ENCODE data around the gene CNTRL.
"Not testable (repeated sequence)": the region's sequence is repeated elsewhere in the genome, so short reads cannot be mapped to it uniquely, and the experiment has no call there.

CNTRL gene

DNA sequence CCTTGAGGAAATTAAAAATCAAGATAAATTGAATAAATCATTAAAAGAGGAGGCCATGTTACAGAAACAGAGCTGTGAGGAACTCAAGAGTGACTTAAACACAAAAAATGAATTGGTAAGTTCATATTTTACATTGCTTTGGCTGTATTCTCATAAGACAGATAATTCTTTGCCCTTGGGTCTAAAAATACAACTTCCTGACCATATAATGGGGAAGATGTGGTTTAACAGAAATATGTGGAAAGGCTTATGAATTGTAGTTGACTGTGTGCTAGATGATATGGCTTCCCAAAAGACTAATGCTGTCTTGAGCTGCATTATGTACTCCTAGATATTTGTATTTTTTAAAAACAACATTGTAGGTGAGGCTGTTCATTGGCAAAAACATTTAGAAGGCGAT, 33.1 kb downstream of the CNTRL start:
- no peak for TF ChIP-seq TAF1 (IDR thresholded peaks at IDR 0.05; ENCODE audit: borderline replicate concordance, low read depth, low read length)
- no peak for TF ChIP-seq POLR2A (IDR thresholded peaks at IDR 0.05; ENCODE audit: low read depth, low read length)
- TF ChIP-seq POLR2AphosphoS5 (IDR thresholded peaks at IDR 0.05; ENCODE audit: low read depth, low read length): no peak
- no peak for DNase-seq (ENCODE audit: insufficient read length)
- FAIRE-seq: peak; percentile 42

DNA sequence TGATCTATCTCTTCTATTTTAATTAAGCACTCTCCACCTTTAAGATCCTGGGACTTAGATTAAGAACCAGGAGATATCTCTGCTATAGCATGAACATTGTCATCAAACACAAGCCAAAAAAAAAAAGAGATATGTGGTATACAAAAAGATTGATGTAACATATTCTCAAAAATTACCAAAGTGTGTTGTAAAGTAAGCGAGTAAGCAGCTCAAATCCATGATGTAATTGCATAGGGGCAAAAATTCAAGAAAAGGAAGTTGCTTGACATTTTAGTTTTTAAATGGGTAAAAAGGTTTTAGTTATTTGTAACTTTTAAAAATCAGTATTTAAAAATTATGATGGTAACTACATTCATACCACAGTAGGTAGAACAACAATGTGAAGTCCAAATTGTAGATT, 40.7 kb downstream of the CNTRL start:
- FAIRE-seq (no peak), DNase-seq (ENCODE audit: insufficient read length) (no peak)
- TF ChIP-seq POLR2AphosphoS5 (IDR thresholded peaks at IDR 0.05; ENCODE audit: low read depth, low read length) (no peak), POLR2A (IDR thresholded peaks at IDR 0.05; ENCODE audit: low read depth, low read length) (no peak), TAF1 (IDR thresholded peaks at IDR 0.05; ENCODE audit: borderline replicate concordance, low read depth, low read length) (no peak)

DNA sequence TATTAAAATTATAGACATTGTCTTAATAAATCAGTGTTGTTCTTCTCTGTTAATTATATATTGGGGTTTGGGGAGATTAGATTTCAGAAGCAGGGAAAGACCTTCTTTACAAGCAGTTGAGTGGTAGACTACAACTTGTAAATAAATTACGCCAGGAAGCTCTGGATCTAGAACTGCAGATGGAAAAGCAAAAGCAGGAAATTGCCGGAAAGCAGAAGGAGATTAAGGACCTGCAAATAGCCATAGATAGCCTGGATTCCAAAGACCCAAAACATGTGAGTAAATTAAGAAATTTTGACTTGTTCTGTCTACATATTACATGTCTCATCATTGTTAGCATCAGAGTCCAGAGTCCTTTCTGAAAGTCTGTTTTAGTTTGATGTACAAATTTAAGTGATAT, 43.5 kb downstream of the CNTRL start:
- no peak for FAIRE-seq
- DNase-seq (ENCODE audit: insufficient read length): no peak
- TF ChIP-seq TAF1 (IDR thresholded peaks at IDR 0.05; ENCODE audit: borderline replicate concordance, low read depth, low read length): no peak
- no peak for TF ChIP-seq POLR2AphosphoS5 (IDR thresholded peaks at IDR 0.05; ENCODE audit: low read depth, low read length)
- TF ChIP-seq POLR2A (IDR thresholded peaks at IDR 0.05; ENCODE audit: low read depth, low read length): no peak

DNA sequence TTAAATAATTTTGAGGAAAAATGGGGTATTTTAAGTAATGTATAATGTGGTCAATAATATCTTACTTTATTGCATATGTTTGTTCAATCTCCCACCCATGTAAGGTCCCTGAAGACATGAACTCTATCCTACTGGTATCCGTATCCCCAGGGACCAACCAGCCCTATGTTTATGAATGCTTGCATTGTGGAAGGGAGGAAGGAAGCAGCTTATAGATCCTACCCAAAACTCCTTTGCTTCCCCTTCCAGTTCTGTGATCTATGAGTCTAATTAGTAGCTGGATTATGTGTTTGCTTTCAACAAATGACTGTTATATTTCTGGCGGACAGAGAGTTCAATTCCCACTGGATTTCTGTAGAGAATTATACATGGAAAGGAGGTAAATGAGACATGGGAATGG, 45.6 kb downstream of the CNTRL start:
- TF ChIP-seq POLR2A (IDR thresholded peaks at IDR 0.05; ENCODE audit: low read depth, low read length) (no peak), POLR2AphosphoS5 (IDR thresholded peaks at IDR 0.05; ENCODE audit: low read depth, low read length) (no peak), TAF1 (IDR thresholded peaks at IDR 0.05; ENCODE audit: borderline replicate concordance, low read depth, low read length) (no peak)
- FAIRE-seq (no peak), DNase-seq (ENCODE audit: insufficient read length) (no peak)

DNA sequence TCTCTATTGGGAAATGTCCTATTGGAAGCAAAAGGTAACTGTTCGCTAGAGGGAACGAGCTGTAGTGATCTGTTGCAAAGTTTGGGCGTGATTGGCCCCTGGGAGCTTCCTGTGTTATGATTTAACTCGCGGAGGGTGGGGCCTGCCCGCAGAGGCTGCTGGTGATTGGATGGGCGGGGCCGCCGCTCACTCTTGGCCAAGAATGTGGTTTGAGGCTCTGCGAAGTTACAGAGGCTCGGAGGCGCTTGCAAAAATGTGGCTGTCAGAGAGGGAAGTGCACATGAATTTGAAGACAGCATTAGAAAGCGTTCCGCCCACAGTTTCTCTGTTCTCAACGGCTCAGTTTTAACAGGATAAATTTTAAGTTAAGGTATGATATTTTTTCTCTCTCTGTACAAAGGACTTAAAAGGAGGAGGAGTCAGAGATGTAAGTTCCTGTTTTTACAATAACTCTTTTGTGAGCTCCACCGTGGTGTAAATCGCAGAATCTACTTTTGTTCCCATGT, 46.9 kb downstream of the CNTRL start:
- DNase-seq (ENCODE audit: insufficient read length): peak; percentile 39
- TF ChIP-seq POLR2AphosphoS5 (IDR thresholded peaks at IDR 0.05; ENCODE audit: low read depth, low read length): peak; percentile 76; the same call in 1 of the 2 replicates
- TF ChIP-seq POLR2A (IDR thresholded peaks at IDR 0.05; ENCODE audit: low read depth, low read length): peak; percentile 78
- peak; percentile 72; the same call in 1 of the 2 replicates for TF ChIP-seq TAF1 (IDR thresholded peaks at IDR 0.05; ENCODE audit: borderline replicate concordance, low read depth, low read length)
- FAIRE-seq: peak; percentile 94

DNA sequence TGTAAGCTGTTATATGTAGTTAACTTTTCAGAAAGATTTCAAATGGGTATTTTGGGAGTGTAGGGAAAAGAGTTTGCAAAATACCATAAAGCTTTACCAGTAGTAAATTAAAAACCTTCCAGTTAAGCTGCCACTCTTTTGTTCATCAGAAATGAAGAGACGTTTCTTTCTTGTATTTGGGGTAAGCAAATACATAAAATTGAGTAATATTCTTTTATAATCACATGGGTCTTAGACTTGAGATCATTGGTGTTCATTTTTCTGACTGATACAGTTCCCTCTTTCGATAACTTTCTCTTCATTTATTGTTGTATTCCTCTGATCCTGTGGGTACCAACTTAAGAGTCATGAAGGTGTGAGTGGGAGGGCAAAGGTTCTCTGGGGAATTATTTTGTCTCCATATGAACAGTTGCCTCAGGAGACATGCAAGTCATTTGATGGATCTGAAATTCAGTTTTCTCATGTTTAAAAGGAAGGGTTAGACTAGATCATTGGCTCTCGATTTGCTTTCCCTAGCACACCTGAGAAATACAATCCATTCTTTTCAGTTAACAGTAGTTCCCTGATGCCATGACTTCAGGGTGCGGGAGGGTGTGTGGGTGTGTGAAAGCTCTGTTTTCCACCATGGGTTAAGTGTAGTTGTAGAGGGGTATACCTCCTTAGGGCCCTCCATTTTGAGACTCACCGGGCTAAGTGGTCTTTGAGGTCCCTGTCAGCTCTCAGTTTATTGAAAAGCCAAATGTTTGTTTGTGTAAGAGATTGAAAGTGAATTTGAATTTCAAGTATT, 47.7 kb downstream of the CNTRL start:
- DNase-seq (ENCODE audit: insufficient read length): no peak
- FAIRE-seq: no peak

DNA sequence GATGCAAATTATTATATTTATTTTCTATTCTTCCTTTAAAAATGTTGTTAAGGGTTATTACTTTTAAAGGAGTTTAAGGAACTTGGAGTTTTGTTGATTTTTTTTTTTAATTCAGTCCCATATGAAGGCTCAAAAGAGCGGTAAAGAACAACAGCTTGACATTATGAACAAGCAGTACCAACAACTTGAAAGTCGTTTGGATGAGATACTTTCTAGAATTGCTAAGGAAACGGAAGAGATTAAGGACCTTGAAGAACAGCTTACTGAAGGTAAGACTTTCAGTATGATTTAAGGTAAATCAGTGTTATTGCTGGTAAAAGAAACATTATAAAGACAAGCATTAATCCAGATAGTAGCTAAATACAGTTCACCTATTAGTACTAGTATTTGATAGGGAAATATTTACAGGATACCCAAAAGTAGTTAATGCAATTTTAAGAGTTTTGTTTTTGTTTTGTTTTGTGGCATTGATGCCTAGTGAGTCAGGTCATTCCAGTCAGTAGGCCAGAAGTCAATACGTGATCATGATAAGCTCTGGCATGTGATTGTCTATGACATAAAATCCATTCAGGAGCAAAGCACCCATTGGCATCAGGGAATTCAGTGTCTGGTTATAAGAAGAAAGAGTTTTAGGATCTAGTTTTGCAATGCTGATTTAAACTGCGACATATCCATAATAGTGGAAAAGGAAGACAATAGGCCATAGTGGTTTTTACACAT, 49.2 kb downstream of the CNTRL start:
- DNase-seq (ENCODE audit: insufficient read length) (no peak), FAIRE-seq (no peak)
- no peak for TF ChIP-seq POLR2AphosphoS5 (IDR thresholded peaks at IDR 0.05; ENCODE audit: low read depth, low read length)
- TF ChIP-seq POLR2A (IDR thresholded peaks at IDR 0.05; ENCODE audit: low read depth, low read length): no peak
- TF ChIP-seq TAF1 (IDR thresholded peaks at IDR 0.05; ENCODE audit: borderline replicate concordance, low read depth, low read length): no peak

More for the DNA sequence above, 47.7 kb downstream of the CNTRL start:
- no peak for TF ChIP-seq POLR2A (IDR thresholded peaks at IDR 0.05; ENCODE audit: low read depth, low read length)
- TF ChIP-seq POLR2AphosphoS5 (IDR thresholded peaks at IDR 0.05; ENCODE audit: low read depth, low read length): no peak
- TF ChIP-seq TAF1 (IDR thresholded peaks at IDR 0.05; ENCODE audit: borderline replicate concordance, low read depth, low read length): no peak

DNA sequence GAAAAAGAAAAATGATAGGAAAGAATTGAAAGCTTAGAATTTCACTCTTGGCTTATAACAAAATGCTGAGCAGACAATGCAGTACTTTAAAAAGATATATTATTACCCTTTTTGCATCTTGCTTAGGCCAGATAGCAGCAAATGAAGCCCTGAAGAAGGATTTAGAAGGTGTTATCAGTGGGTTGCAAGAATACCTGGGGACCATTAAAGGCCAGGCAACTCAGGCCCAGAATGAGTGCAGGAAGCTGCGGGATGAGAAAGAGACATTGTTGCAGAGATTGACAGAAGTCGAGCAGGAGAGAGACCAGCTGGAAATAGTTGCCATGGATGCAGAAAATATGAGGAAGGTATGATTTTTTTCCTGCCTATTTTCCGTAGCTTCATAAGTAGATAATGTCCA, 50.8 kb downstream of the CNTRL start:
- DNase-seq (ENCODE audit: insufficient read length) (no peak), FAIRE-seq (no peak)
- no peak for TF ChIP-seq POLR2AphosphoS5 (IDR thresholded peaks at IDR 0.05; ENCODE audit: low read depth, low read length)
- no peak for TF ChIP-seq TAF1 (IDR thresholded peaks at IDR 0.05; ENCODE audit: borderline replicate concordance, low read depth, low read length)
- TF ChIP-seq POLR2A (IDR thresholded peaks at IDR 0.05; ENCODE audit: low read depth, low read length): no peak

DNA sequence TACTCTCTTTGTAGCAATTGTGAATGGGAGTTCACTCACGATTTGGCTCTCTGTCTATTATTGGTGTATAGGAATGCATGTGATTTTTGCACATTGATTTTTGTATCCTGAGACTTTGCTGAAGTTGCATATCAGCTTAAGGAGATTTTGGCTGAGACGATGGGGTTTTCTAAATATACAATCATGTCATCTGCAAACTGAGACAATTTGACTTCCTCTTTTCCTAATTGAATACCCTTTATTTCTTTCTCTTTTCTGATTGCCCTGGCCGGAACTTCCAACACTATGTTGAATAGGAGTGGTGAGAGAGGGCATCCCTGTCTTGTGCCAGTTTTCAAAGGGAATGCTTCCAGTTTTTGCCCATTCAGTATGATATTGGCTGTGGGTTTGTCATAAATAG, 54.6 kb downstream of the CNTRL start:
- not testable (repeated sequence) for FAIRE-seq; DNase-seq (ENCODE audit: insufficient read length)

DNA sequence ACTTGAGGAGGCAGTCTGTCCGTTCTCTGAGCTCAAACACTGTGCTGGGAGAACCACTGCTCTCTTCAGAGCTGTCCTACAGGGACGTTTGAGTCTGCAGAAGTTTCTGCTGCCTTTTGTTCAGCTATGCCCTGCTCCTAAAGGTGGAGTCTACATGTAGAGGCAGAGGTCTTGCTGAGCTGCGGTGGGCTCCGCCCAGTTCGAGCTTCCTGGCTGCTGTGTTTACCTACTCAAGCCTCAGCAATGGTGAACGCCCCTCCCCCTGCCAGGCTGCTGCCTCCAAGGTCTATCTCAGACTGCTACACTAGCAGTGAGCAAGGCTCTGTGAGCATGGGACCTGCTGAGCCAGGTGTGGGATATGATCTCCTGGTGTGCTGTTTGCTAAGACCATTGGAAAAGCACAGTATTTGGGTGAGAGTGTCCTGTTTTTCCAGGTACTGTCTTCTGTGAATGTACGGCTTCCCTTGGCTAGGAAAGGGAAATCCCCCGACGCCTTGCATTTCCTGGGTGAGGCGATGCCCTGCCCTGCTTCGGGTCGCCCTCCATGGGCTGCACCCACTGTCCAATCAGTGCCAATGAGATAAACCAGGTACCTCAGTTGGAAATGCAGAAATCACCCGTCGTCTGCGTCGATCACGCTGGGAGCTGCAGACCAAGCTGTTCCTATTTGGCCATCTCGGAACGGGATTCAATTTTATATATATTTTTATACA, 58.5 kb downstream of the CNTRL start:
- no peak for FAIRE-seq
- no peak for DNase-seq (ENCODE audit: insufficient read length)

DNA sequence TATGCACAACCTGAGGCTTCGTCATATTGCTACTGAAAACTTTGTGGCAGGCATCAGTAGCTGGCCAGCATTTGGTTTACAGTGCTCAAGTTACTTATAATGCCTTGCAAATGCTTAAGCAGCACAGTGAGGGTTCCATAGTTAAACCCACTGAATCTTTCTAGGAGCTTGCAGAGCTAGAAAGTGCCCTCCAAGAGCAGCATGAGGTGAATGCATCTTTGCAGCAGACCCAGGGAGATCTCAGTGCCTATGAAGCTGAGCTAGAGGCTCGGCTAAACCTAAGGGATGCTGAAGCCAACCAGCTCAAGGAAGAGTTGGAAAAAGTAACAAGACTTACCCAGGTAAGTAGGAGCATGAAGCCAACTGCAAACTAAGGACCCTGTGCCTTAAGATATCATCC, 60.9 kb downstream of the CNTRL start:
- FAIRE-seq (no peak), DNase-seq (ENCODE audit: insufficient read length) (no peak)
- no peak for TF ChIP-seq TAF1 (IDR thresholded peaks at IDR 0.05; ENCODE audit: borderline replicate concordance, low read depth, low read length)

More for the DNA sequence above, 58.5 kb downstream of the CNTRL start:
- TF ChIP-seq TAF1 (IDR thresholded peaks at IDR 0.05; ENCODE audit: borderline replicate concordance, low read depth, low read length) (no peak), POLR2A (IDR thresholded peaks at IDR 0.05; ENCODE audit: low read depth, low read length) (no peak), POLR2AphosphoS5 (IDR thresholded peaks at IDR 0.05; ENCODE audit: low read depth, low read length) (no peak)

Measured in GM12892 (cell line).